ENCODE measurements around the gene CRACR2B. TPM values are rescaled to one million over a fixed set of nuclear protein-coding genes. Genes with fewer than 3 reads are reported as not detected.

Gene CRACR2B
- total RNA-seq, 1 donor from 2014 or later, result 19.3 TPM

- Mint-ChIP-seq H3K36me3 (no peaks in the 10 kb centered on the region), H3K9me3 (no peaks in the 10 kb centered on the region), H3K27ac (no peak overlapping the region), H3K4me3 (no peak overlapping the region), H3K27me3 (no peaks in the 10 kb centered on the region), H3K4me1 (ENCODE audit: unreplicated experiment) (peaks cover 12% of the 10 kb centered on the region)
- no peak for DNase-seq (ENCODE audit: extremely low spot score, unreplicated experiment)
- no peak for TF ChIP-seq CTCF (conservative IDR thresholded peaks at IDR 0.05)
Observed at GRCh38 chr11:837990-838307, 10.2 kb downstream of the CRACR2B start.

- H3K27ac Mint-ChIP-seq, result no peak overlapping the region
- no peaks in the 10 kb centered on the region for H3K36me3 Mint-ChIP-seq
- H3K4me3 Mint-ChIP-seq, result no peak overlapping the region
- H3K9me3 Mint-ChIP-seq, result no peaks in the 10 kb centered on the region
- H3K27me3 Mint-ChIP-seq, result no peaks in the 10 kb centered on the region
- DNase-seq (ENCODE audit: extremely low spot score, unreplicated experiment), result no peak
- TF ChIP-seq CTCF (conservative IDR thresholded peaks at IDR 0.05), result peak; percentile 55
- H3K4me1 Mint-ChIP-seq (ENCODE audit: unreplicated experiment), result peaks cover 12% of the 10 kb centered on the region
Observed at GRCh38 chr11:838441-839279, 10.9 kb downstream of the CRACR2B start.

GRCh38 chr11:839280-839623, 11.5 kb downstream of the CRACR2B start:
- Mint-ChIP-seq H3K27ac (peak overlapping the region; percentile 75), H3K4me3 (no peak overlapping the region), H3K9me3 (no peaks in the 10 kb centered on the region), H3K27me3 (no peaks in the 10 kb centered on the region), H3K4me1 (ENCODE audit: unreplicated experiment) (peaks cover 12% of the 10 kb centered on the region), H3K36me3 (no peaks in the 10 kb centered on the region)
- DNase-seq (ENCODE audit: extremely low spot score, unreplicated experiment), result no peak
- no peak for TF ChIP-seq CTCF (conservative IDR thresholded peaks at IDR 0.05)

GRCh38 chr11:839875-840617, 12.3 kb downstream of the CRACR2B start:
- H3K27ac Mint-ChIP-seq, result peak overlapping the region; percentile 75
- H3K27me3 Mint-ChIP-seq, result no peaks in the 10 kb centered on the region
- peak overlapping the region; percentile 88 for H3K4me3 Mint-ChIP-seq
- no peak for DNase-seq (ENCODE audit: extremely low spot score, unreplicated experiment)
- no peaks in the 10 kb centered on the region for H3K36me3 Mint-ChIP-seq
- H3K9me3 Mint-ChIP-seq, result no peaks in the 10 kb centered on the region
- peak; percentile 39 for TF ChIP-seq CTCF (conservative IDR thresholded peaks at IDR 0.05)
- H3K4me1 Mint-ChIP-seq (ENCODE audit: unreplicated experiment), result peaks cover 16% of the 10 kb centered on the region

GRCh38 chr11:841981-842369, 14.3 kb downstream of the CRACR2B start:
- DNase-seq (ENCODE audit: extremely low spot score, unreplicated experiment), result no peak
- H3K27me3 Mint-ChIP-seq, result no peaks in the 10 kb centered on the region
- H3K36me3 Mint-ChIP-seq, result no peaks in the 10 kb centered on the region
- H3K4me3 Mint-ChIP-seq, result peak overlapping the region; percentile 88
- H3K27ac Mint-ChIP-seq, result peak overlapping the region; percentile 76
- H3K9me3 Mint-ChIP-seq, result no peaks in the 10 kb centered on the region
- no peak for TF ChIP-seq CTCF (conservative IDR thresholded peaks at IDR 0.05)
- H3K4me1 Mint-ChIP-seq (ENCODE audit: unreplicated experiment), result peaks cover 21% of the 10 kb centered on the region

Data from type B pancreatic cell (in vitro differentiated cells).